ENCODE measurements around the gene SLC16A3. TPM values are rescaled to one million over a fixed set of nuclear protein-coding genes. Genes with fewer than 3 reads are reported as not detected.

SLC16A3 gene
- 35.7 to 112 TPM (median 40.7 TPM) in 3 replicates for polyA plus RNA-seq
- polyA plus RNA-seq (2011; ENCODE audit: low read depth): 2.3 TPM
- 10.9 and 32.0 TPM in 2 replicates for polyA plus RNA-seq (2011; cell fraction: cytosol; rRNA removed)
- polyA plus RNA-seq (2011; cell fraction: nucleus; rRNA removed): 83.4 and 104 TPM in 2 replicates
- polyA plus RNA-seq (2012; ENCODE audit: low replicate concordance): 17.6 and 73.8 TPM in 2 replicates
- polyA minus RNA-seq: 53.8 to 107 TPM (median 83.5 TPM) in 3 replicates
- 181 TPM for polyA minus RNA-seq (2011; cell fraction: cytosol; rRNA and poly(A)+ RNA removed)
- 161 and 170 TPM in 2 replicates for polyA minus RNA-seq (2011; cell fraction: nucleus; rRNA and poly(A)+ RNA removed)

GRCh38 chr17:82228842-82229697, at the start of gene SLC16A3:
Gene SLC16A3 (plus strand): TSS chr17:82229042. CDS start chr17:82236009, 6,967 bp downstream.
- Histone ChIP-seq H3K27ac (ENCODE audit: control insufficient read depth, insufficient read depth, low read length) (peak within 1 kb of the TSS; percentile 20), H3K4me3 (ENCODE audit: control insufficient read depth in 2 of 3, extremely low read depth in 1 of 3, insufficient read depth in 2 of 3, low read depth in 1 of 3, low read length in 3 of 3) (peak within 1 kb of the TSS; percentile 60 to 80 (median 73)), H2AFZ (ENCODE audit: control insufficient read depth, low read length) (peak within 1 kb of the TSS; percentile 37), H3K36me3 (ENCODE audit: control insufficient read depth in 2 of 2, extremely low read depth in 1 of 2, insufficient read depth in 2 of 2, low read length in 2 of 2) (no peaks in the 10 kb centered on the region), H3K27me3 (ENCODE audit: control insufficient read depth, extremely low read depth, insufficient read depth, low read length) (no peaks in the 10 kb centered on the region), H3K9me1 (ENCODE audit: control insufficient read depth, extremely low read depth, insufficient read depth, low read length) (no peaks in the 10 kb centered on the region), H4K20me1 (ENCODE audit: control insufficient read depth, extremely low read depth, insufficient read depth, low read length) (no peaks in the 10 kb centered on the region), H3K79me2 (ENCODE audit: control insufficient read depth, insufficient read depth, low read length) (no peaks in the 10 kb centered on the region), H3K9me3 (ENCODE audit: control insufficient read depth, low read depth, low read length) (no peaks in the 10 kb centered on the region), H3K9ac (ENCODE audit: control insufficient read depth, extremely low read depth, insufficient read depth, low read length) (peak within 1 kb of the TSS; percentile 76), H3K4me2 (ENCODE audit: control insufficient read depth, extremely low read depth, insufficient read depth, low read depth, low read length) (peak within 1 kb of the TSS; percentile 69), H3K4me1 (ENCODE audit: control insufficient read depth, extremely low read depth, insufficient read depth, low read length) (peaks cover 13% of the 10 kb centered on the region)
- dilution Hi-C loops (cut with MboI; ENCODE audit: extremely low pct_ligation_motif_present, low sequenced_read_pairs): no loop called here
- TF ChIP-seq CTCF (optimal IDR thresholded peaks at IDR 0.05 in 1 of 3, IDR thresholded peaks at IDR 0.05 in 1 of 3, conservative IDR thresholded peaks at IDR 0.05 in 1 of 3; ENCODE audit: extremely low read depth in 1 of 3, insufficient read depth in 2 of 3, low read length in 3 of 3) (no peak), EZH2 (IDR thresholded peaks at IDR 0.05; ENCODE audit: low read length) (no peak)
- DNase-seq (ENCODE audit: low read depth, low spot score): no peak
- FAIRE-seq: no peak

GRCh38 chr17:82179412-82179811, 49.4 kb upstream of the SLC16A3 start:
- no peak for FAIRE-seq
- H2AFZ ChIP-seq (ENCODE audit: control insufficient read depth, low read length): no peak overlapping the region
- no peak for DNase-seq (ENCODE audit: low read depth, low spot score)

More at GRCh38 chr17:82179412-82179811, 49.4 kb upstream of the SLC16A3 start:
- Histone ChIP-seq H3K27me3 (ENCODE audit: control insufficient read depth, extremely low read depth, insufficient read depth, low read length) (no peaks in the 10 kb centered on the region), H3K4me3 (ENCODE audit: control insufficient read depth in 2 of 3, extremely low read depth in 1 of 3, insufficient read depth in 2 of 3, low read depth in 1 of 3, low read length in 3 of 3) (no peak overlapping the region), H3K4me2 (ENCODE audit: control insufficient read depth, extremely low read depth, insufficient read depth, low read depth, low read length) (no peak overlapping the region), H3K9me1 (ENCODE audit: control insufficient read depth, extremely low read depth, insufficient read depth, low read length) (peaks cover 3% of the 10 kb centered on the region), H3K79me2 (ENCODE audit: control insufficient read depth, insufficient read depth, low read length) (no peaks in the 10 kb centered on the region), H3K9me3 (ENCODE audit: control insufficient read depth, low read depth, low read length) (no peaks in the 10 kb centered on the region), H3K36me3 (ENCODE audit: control insufficient read depth in 2 of 2, extremely low read depth in 1 of 2, insufficient read depth in 2 of 2, low read length in 2 of 2) (peaks cover 5 to 32% of the 10 kb centered on the region in 2 experiments), H3K4me1 (ENCODE audit: control insufficient read depth, extremely low read depth, insufficient read depth, low read length) (no peaks in the 10 kb centered on the region), H3K9ac (ENCODE audit: control insufficient read depth, extremely low read depth, insufficient read depth, low read length) (no peak overlapping the region), H4K20me1 (ENCODE audit: control insufficient read depth, extremely low read depth, insufficient read depth, low read length) (no peaks in the 10 kb centered on the region), H3K27ac (ENCODE audit: control insufficient read depth, insufficient read depth, low read length) (no peak overlapping the region)
- TF ChIP-seq CTCF (optimal IDR thresholded peaks at IDR 0.05 in 1 of 3, IDR thresholded peaks at IDR 0.05 in 1 of 3, conservative IDR thresholded peaks at IDR 0.05 in 1 of 3; ENCODE audit: extremely low read depth in 1 of 3, insufficient read depth in 2 of 3, low read length in 3 of 3) (no peak), EZH2 (IDR thresholded peaks at IDR 0.05; ENCODE audit: low read length) (no peak)
- dilution Hi-C loops (cut with MboI; ENCODE audit: extremely low pct_ligation_motif_present, low sequenced_read_pairs): no loop called here

Measured in keratinocyte (primary cell).